Astrocyte (in vitro differentiated cells and primary cell): ENCODE data around the gene THG1L. TPM values are rescaled to one million over a fixed set of nuclear protein-coding genes. Genes with fewer than 3 reads are reported as not detected.
A peak's percentile ranks its signal among the peaks of the same experiment; 100 is the strongest.

Experiments
- DNase-seq: peaks from one replicate; pipeline ENCODE4 v3.0.0-alpha.2; 2010; ENCODE audit warnings: low read depth
- FAIRE-seq: peaks from 2 replicates; lab custom pipeline; 2011; peaks lifted over from hg19 to GRCh38; lab: Jason Lieb, UNC
- H2AFZ ChIP-seq: 2 replicates; pipeline ENCODE4 v1.6.0; 2012; ENCODE audit warnings: low read depth, low read length, inconsistent platforms
- H3K27ac ChIP-seq: 2 replicates; pipeline ENCODE4 v1.5.1; 2011; ENCODE audit warnings: low read depth, low read length, inconsistent platforms
- H3K27me3 ChIP-seq: 2 replicates; pipeline ENCODE4 v1.6.0; 2011; ENCODE audit warnings: low read length, inconsistent platforms; ENCODE audit not compliant: insufficient read depth
- H3K36me3 ChIP-seq: 2 replicates; pipeline ENCODE4 v1.5.1; 2011; ENCODE audit warnings: low read length, inconsistent platforms; ENCODE audit not compliant: insufficient read depth
- H3K4me1 ChIP-seq: 2 replicates; pipeline ENCODE4 v1.5.1; 2011; ENCODE audit warnings: low read length, inconsistent platforms; ENCODE audit not compliant: insufficient read depth
- H3K4me2 ChIP-seq: 2 replicates; pipeline ENCODE4 v1.6.0; 2012; ENCODE audit warnings: low read length, inconsistent platforms
- H3K4me3 ChIP-seq: 2 replicates; pipeline ENCODE4 v1.5.1; 2011; ENCODE audit warnings: low read depth, mild to moderate bottlenecking, low read length, inconsistent platforms; ENCODE audit not compliant: insufficient read depth
- H3K79me2 ChIP-seq: 2 replicates; pipeline ENCODE4 v1.6.0; 2012; ENCODE audit warnings: mild to moderate bottlenecking, low read length, inconsistent platforms; ENCODE audit not compliant: insufficient read depth
- H3K9ac ChIP-seq: 2 replicates; pipeline ENCODE4 v1.6.0; 2012; ENCODE audit warnings: mild to moderate bottlenecking, low read length, inconsistent platforms
- H3K9me3 ChIP-seq: 2 replicates; pipeline ENCODE4 v1.5.1; 2012; ENCODE audit warnings: low read depth, mild to moderate bottlenecking, low read length, inconsistent platforms; ENCODE audit not compliant: insufficient read depth
- H4K20me1 ChIP-seq: 2 replicates; pipeline ENCODE4 v1.6.0; 2012; ENCODE audit warnings: low read length, inconsistent platforms; ENCODE audit not compliant: insufficient read depth
- H3K27ac Mint-ChIP-seq: one replicate; pipeline ENCODE4 v1.8.0; 2021; ENCODE audit warnings: mild to moderate bottlenecking, mixed read lengths; ENCODE audit not compliant: unreplicated experiment
- H3K27me3 Mint-ChIP-seq: one replicate; pipeline ENCODE4 v1.8.0; 2021; ENCODE audit warnings: low read depth, mixed read lengths; ENCODE audit not compliant: unreplicated experiment
- H3K36me3 Mint-ChIP-seq: one replicate; pipeline ENCODE4 v1.8.0; 2021; ENCODE audit warnings: low read depth, mixed read lengths; ENCODE audit not compliant: unreplicated experiment
- H3K4me1 Mint-ChIP-seq: one replicate; pipeline ENCODE4 v1.8.0; 2021; ENCODE audit warnings: low read depth, mixed read lengths; ENCODE audit not compliant: unreplicated experiment
- H3K4me3 Mint-ChIP-seq: one replicate; pipeline ENCODE4 v1.8.0; 2021; ENCODE audit warnings: mild to moderate bottlenecking, moderate library complexity, mixed read lengths; ENCODE audit not compliant: unreplicated experiment
- H3K9me3 Mint-ChIP-seq: one replicate; pipeline ENCODE4 v1.8.0; 2021; ENCODE audit warnings: mild to moderate bottlenecking, mixed read lengths; ENCODE audit not compliant: unreplicated experiment
- EZH2 ChIP-seq: IDR thresholded peaks from 2 replicates; pipeline ENCODE4 v1.6.1; 2012; ENCODE audit warnings: mild to moderate bottlenecking, low read length, inconsistent platforms; ENCODE audit not compliant: insufficient read depth
- total RNA-seq: library from RNA; stranded (reverse); gene quantifications from 2 replicates; pipeline ENCODE4 v1.2.1, GENCODE V29; 2021
- TF ChIP-seq, protein P1 (sequence below): IDR thresholded peaks from 2 replicates; pipeline ENCODE4 v1.5.1; 2011; ENCODE audit warnings: low read depth, mild to moderate bottlenecking, inconsistent platforms, low read length, moderate library complexity; ENCODE audit not compliant: insufficient read depth

The THG1L gene
- total RNA-seq, 1 donor from 2014 or later: 9.7 TPM

DNA sequence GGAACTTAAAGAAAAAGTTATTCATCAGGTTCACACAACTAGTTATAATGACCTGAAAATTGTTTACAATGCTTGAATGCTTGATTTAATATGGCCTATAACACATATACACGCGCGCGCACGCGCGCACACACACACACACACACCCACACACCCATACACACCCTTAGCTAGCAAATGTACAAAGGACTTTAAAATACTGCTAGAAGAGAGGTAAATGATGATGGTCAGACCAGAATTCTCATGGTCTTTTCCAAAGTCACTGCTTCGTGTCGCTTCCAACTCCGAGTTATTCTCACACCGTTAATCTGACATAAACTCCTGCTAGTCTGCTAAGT lies 18.2 kb downstream of the THG1L start:
- Histone ChIP-seq H4K20me1 (no peaks in the 10 kb centered on the region), H3K36me3 (peaks cover 8% of the 10 kb centered on the region), H3K4me3 (no peak overlapping the region), H3K79me2 (peaks cover 45% of the 10 kb centered on the region), H3K4me2 (peak overlapping the region; percentile 57), H3K9me3 (no peaks in the 10 kb centered on the region), H3K4me1 (peaks cover 31% of the 10 kb centered on the region), H3K27me3 (no peaks in the 10 kb centered on the region), H2AFZ (no peak overlapping the region), H3K9ac (peak overlapping the region; percentile 22), H3K27ac (peak overlapping the region; percentile 78)
- no peaks in the 10 kb centered on the region for H3K9me3 Mint-ChIP-seq
- no peaks in the 10 kb centered on the region for H3K27me3 Mint-ChIP-seq
- peaks cover 27% of the 10 kb centered on the region for H3K4me1 Mint-ChIP-seq
- peak overlapping the region; percentile 84 for H3K27ac Mint-ChIP-seq
- H3K4me3 Mint-ChIP-seq: no peak overlapping the region
- TF ChIP-seq, protein P1, sequence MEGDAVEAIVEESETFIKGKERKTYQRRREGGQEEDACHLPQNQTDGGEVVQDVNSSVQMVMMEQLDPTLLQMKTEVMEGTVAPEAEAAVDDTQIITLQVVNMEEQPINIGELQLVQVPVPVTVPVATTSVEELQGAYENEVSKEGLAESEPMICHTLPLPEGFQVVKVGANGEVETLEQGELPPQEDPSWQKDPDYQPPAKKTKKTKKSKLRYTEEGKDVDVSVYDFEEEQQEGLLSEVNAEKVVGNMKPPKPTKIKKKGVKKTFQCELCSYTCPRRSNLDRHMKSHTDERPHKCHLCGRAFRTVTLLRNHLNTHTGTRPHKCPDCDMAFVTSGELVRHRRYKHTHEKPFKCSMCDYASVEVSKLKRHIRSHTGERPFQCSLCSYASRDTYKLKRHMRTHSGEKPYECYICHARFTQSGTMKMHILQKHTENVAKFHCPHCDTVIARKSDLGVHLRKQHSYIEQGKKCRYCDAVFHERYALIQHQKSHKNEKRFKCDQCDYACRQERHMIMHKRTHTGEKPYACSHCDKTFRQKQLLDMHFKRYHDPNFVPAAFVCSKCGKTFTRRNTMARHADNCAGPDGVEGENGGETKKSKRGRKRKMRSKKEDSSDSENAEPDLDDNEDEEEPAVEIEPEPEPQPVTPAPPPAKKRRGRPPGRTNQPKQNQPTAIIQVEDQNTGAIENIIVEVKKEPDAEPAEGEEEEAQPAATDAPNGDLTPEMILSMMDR: no peak
- TF ChIP-seq EZH2: no peak
- DNase-seq: no peak
- no peaks in the 10 kb centered on the region for H3K36me3 Mint-ChIP-seq
- FAIRE-seq: no peak

DNA sequence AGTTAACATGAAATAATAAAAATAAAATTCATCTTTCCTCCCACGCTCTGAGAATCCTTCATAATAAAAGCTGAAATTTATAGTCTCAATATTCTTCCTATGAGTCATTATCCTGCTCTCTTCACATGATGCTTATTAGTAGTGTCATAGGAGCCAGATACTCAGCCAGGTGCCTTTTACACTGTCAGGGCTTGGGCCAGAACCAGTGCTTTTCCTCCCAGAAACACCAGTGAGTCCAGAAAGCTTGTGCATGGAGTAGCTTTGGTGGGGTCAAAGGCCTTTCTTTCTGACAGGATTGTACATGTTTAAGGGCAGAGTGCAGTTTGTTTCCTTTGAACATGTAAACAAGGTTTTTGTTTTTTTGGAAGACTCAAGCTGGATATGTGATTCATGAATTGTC lies 19.1 kb downstream of the THG1L start:
- Histone ChIP-seq H2AFZ (no peak overlapping the region), H3K4me3 (peak overlapping the region; percentile 14), H4K20me1 (no peaks in the 10 kb centered on the region), H3K9me3 (no peaks in the 10 kb centered on the region), H3K27me3 (no peaks in the 10 kb centered on the region), H3K79me2 (peaks cover 37% of the 10 kb centered on the region), H3K9ac (peak overlapping the region; percentile 22), H3K4me1 (peaks cover 25% of the 10 kb centered on the region), H3K4me2 (peak overlapping the region; percentile 54), H3K27ac (peak overlapping the region; percentile 78), H3K36me3 (peaks cover 16% of the 10 kb centered on the region)
- Mint-ChIP-seq H3K4me3 (no peak overlapping the region), H3K9me3 (no peaks in the 10 kb centered on the region), H3K4me1 (peaks cover 27% of the 10 kb centered on the region), H3K36me3 (no peaks in the 10 kb centered on the region), H3K27ac (no peak overlapping the region), H3K27me3 (no peaks in the 10 kb centered on the region)
- FAIRE-seq (no peak), DNase-seq (peak; percentile 48)
- TF ChIP-seq, protein P1: no peak
- TF ChIP-seq EZH2: no peak

DNA sequence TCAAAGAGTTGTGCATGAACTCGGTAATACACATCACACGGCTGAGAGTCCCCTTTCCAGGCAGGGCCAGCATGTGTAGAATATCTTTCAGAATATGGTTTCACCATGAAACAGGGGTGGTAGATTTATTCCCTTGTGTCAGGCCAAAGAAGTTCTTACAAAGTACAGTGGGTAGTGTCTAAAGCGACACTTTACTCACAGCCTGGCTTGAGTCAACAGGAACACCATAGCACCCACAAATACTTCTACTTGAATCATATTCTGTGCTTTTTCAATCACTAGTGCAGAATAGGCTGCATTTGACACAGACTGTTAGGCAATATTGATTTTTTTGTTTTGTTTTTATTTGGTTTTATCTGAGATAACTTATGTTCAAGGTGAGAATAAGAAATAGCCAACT lies 24.9 kb downstream of the THG1L start:
- no peak overlapping the region for H3K27ac Mint-ChIP-seq
- H3K4me3 ChIP-seq: no peak overlapping the region
- no peak overlapping the region for H3K4me3 Mint-ChIP-seq
- peaks cover 40% of the 10 kb centered on the region for H3K36me3 ChIP-seq
- DNase-seq (no peak), FAIRE-seq (no peak)
- H3K79me2 ChIP-seq: peaks cover under 1% of the 10 kb centered on the region
- H3K27me3 ChIP-seq: no peaks in the 10 kb centered on the region
- H3K4me1 ChIP-seq: no peaks in the 10 kb centered on the region
- no peak overlapping the region for H3K4me2 ChIP-seq
- no peak overlapping the region for H3K9ac ChIP-seq
- H2AFZ ChIP-seq: no peak overlapping the region
- peaks cover 11% of the 10 kb centered on the region for H3K36me3 Mint-ChIP-seq
- H3K27ac ChIP-seq: no peak overlapping the region
- H3K9me3 ChIP-seq: no peaks in the 10 kb centered on the region
- TF ChIP-seq, protein P1: no peak
- TF ChIP-seq EZH2: no peak
- H3K27me3 Mint-ChIP-seq: no peaks in the 10 kb centered on the region
- H3K4me1 Mint-ChIP-seq: no peaks in the 10 kb centered on the region
- H3K9me3 Mint-ChIP-seq: no peaks in the 10 kb centered on the region
- H4K20me1 ChIP-seq: no peaks in the 10 kb centered on the region
